ENCODE measurements around the gene MEIS1.

DNA sequence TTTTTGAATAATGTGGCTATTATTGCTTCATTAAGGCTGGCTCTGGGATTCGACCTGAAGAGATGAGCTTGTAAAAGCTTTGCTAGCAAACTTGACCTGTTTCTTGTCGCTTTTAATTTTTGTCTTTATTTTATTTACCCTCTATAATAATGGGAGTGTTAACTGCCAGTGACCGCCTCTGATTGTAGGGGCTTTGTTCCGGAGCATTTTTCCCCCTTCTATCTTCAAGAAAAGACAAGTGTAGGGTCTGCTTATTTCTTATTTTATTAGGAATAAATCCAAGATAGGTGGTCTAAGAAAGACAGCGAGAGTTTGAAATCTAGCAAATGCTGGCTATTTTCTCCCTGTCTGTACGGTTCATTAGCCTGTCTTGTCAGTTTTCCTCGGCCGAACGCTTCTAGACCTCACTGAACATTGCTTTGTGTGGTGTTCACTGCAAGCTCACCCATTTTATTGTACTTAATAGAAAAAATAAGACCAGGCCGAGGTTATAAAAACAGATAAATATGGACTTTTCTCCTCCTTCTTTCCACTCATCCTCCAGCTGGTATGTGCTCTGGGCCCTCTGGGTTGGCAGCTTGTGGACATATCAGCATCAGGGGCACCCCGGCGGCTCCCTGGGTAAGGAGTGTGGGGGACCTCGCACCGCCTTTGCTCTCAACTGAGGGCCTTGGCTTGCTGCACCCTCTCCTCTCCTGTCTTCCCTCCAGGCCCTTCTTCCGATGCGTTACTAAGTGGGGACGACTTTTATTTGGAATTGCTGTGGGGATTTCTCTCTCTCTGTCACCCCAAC lies 8.5 kb downstream of the MEIS1 start:
- TF ChIP-seq CTCF (conservative IDR thresholded peaks at IDR 0.05; ENCODE audit: low read length) (no peak), EZH2phosphoT487 (IDR thresholded peaks at IDR 0.05; ENCODE audit: borderline replicate concordance, low read depth, low read length) (no peak)
